ENCODE measurements around the gene PTK6.

The PTK6 gene

DNA sequence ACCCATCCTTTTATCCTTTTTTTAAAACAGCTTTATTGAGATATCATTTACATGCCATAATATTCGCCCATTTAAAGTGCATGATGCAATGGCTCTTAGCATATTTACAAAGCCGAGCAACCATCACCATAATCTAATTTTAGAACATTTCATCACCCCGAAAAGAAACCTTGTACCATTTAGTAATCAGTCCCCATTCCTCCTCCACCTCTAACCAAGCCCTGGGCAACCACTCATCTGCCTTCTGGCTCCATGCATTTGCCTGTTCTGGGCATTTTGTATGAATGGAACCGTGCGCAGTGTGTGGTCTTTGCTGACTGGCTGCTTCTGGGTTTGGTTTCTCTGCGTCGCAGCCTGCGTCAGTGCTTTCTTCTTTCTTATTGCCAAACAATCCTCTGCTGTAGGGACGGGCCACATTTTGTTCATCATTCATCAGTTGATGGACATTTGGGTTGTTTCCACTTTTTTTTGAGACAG is 28.1 kb downstream of the PTK6 start:
- CTCF ChIA-PET = interaction anchor here (0.8 kb wide), 1 partner anchor 326 kb away, joined by 6 read pairs; no protein-coding TSS in a partner anchor
- H3K9me3 ChIP-seq (ENCODE audit: control insufficient read depth, insufficient read depth, low read depth, low read length) = no peaks in the 10 kb centered on the region
- POLR2A ChIA-PET = no interaction called here
- no peak overlapping the region for H3K4me3 ChIP-seq (ENCODE audit: low read depth, low read length)
- no peak overlapping the region for H3K27ac ChIP-seq (ENCODE audit: extremely low read depth, low read depth, low read length)
- no peaks in the 10 kb centered on the region for H3K36me3 ChIP-seq (ENCODE audit: control insufficient read depth in 2 of 2, insufficient read depth in 1 of 2, low read length in 2 of 2)
- no peaks in the 10 kb centered on the region for H3K4me1 ChIP-seq (ENCODE audit: control insufficient read depth, insufficient read depth, low read length)
- TF ChIP-seq, protein P1, sequence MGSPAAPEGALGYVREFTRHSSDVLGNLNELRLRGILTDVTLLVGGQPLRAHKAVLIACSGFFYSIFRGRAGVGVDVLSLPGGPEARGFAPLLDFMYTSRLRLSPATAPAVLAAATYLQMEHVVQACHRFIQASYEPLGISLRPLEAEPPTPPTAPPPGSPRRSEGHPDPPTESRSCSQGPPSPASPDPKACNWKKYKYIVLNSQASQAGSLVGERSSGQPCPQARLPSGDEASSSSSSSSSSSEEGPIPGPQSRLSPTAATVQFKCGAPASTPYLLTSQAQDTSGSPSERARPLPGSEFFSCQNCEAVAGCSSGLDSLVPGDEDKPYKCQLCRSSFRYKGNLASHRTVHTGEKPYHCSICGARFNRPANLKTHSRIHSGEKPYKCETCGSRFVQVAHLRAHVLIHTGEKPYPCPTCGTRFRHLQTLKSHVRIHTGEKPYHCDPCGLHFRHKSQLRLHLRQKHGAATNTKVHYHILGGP (tag by site-specific recombination; IDR thresholded peaks at IDR 0.05) = no peak
- TF ChIP-seq ZNF654 (tag by site-specific recombination; IDR thresholded peaks at IDR 0.05; ENCODE audit: low read depth) (no peak), ZNF394 (tag by site-specific recombination; IDR thresholded peaks at IDR 0.05; ENCODE audit: borderline replicate concordance) (no peak), ZNF510 (tag by site-specific recombination; IDR thresholded peaks at IDR 0.05; ENCODE audit: insufficient replicate concordance) (no peak), SCRT2 (tag by site-specific recombination; IDR thresholded peaks at IDR 0.05) (no peak), KLF7 (tag by site-specific recombination; IDR thresholded peaks at IDR 0.05; ENCODE audit: borderline replicate concordance) (no peak), ZNF302 (tag by site-specific recombination; IDR thresholded peaks at IDR 0.05; ENCODE audit: low read depth) (no peak), ZFP37 (tag by site-specific recombination; IDR thresholded peaks at IDR 0.05) (no peak), KLF16 (tag by site-specific recombination; IDR thresholded peaks at IDR 0.05) (0 out of 2 replicates have a peak, but pooled peaks have one; percentile 18), ZNF366 (tag by site-specific recombination; conservative IDR thresholded peaks at IDR 0.05) (no peak), ZNF2 (tag by site-specific recombination; IDR thresholded peaks at IDR 0.05) (no peak), ZNF529 (tag by site-specific recombination; IDR thresholded peaks at IDR 0.05; ENCODE audit: insufficient replicate concordance) (no peak), ZNF501 (tag by site-specific recombination; IDR thresholded peaks at IDR 0.05) (no peak), ZNF335 (tag by site-specific recombination; conservative IDR thresholded peaks at IDR 0.05) (peak; percentile 61), ZNF792 (tag by site-specific recombination; IDR thresholded peaks at IDR 0.05) (no peak), ZNF660 (tag by site-specific recombination; IDR thresholded peaks at IDR 0.05) (no peak), ZFP69B (tag by site-specific recombination; IDR thresholded peaks at IDR 0.05) (0 out of 2 replicates have a peak, but pooled peaks have one; percentile 30), YY2 (tag by site-specific recombination; IDR thresholded peaks at IDR 0.05) (no peak), ZNF350 (tag by site-specific recombination; IDR thresholded peaks at IDR 0.05) (no peak), ZNF48 (tag by site-specific recombination; IDR thresholded peaks at IDR 0.05) (no peak), ZNF223 (tag by site-specific recombination; IDR thresholded peaks at IDR 0.05) (no peak), ZNF561 (tag by site-specific recombination; IDR thresholded peaks at IDR 0.05; ENCODE audit: borderline replicate concordance) (no peak)
- TF ChIP-seq, protein P2, sequence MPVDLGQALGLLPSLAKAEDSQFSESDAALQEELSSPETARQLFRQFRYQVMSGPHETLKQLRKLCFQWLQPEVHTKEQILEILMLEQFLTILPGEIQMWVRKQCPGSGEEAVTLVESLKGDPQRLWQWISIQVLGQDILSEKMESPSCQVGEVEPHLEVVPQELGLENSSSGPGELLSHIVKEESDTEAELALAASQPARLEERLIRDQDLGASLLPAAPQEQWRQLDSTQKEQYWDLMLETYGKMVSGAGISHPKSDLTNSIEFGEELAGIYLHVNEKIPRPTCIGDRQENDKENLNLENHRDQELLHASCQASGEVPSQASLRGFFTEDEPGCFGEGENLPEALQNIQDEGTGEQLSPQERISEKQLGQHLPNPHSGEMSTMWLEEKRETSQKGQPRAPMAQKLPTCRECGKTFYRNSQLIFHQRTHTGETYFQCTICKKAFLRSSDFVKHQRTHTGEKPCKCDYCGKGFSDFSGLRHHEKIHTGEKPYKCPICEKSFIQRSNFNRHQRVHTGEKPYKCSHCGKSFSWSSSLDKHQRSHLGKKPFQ (tag by site-specific recombination; IDR thresholded peaks at IDR 0.05) = no peak
- TF ChIP-seq, protein P3, sequence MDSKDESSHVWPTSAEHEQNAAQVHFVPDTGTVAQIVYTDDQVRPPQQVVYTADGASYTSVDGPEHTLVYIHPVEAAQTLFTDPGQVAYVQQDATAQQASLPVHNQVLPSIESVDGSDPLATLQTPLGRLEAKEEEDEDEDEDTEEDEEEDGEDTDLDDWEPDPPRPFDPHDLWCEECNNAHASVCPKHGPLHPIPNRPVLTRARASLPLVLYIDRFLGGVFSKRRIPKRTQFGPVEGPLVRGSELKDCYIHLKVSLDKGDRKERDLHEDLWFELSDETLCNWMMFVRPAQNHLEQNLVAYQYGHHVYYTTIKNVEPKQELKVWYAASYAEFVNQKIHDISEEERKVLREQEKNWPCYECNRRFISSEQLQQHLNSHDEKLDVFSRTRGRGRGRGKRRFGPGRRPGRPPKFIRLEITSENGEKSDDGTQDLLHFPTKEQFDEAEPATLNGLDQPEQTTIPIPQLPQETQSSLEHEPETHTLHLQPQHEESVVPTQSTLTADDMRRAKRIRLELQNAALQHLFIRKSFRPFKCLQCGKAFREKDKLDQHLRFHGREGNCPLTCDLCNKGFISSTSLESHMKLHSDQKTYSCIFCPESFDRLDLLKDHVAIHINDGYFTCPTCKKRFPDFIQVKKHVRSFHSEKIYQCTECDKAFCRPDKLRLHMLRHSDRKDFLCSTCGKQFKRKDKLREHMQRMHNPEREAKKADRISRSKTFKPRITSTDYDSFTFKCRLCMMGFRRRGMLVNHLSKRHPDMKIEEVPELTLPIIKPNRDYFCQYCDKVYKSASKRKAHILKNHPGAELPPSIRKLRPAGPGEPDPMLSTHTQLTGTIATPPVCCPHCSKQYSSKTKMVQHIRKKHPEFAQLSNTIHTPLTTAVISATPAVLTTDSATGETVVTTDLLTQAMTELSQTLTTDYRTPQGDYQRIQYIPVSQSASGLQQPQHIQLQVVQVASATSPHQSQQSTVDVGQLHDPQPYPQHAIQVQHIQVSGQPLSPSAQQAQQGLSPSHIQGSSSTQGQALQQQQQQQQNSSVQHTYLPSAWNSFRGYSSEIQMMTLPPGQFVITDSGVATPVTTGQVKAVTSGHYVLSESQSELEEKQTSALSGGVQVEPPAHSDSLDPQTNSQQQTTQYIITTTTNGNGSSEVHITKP (tag by site-specific recombination; IDR thresholded peaks at IDR 0.05) = peak; percentile 35; the same call in 1 of the 2 replicates
- TF ChIP-seq, protein P4, sequence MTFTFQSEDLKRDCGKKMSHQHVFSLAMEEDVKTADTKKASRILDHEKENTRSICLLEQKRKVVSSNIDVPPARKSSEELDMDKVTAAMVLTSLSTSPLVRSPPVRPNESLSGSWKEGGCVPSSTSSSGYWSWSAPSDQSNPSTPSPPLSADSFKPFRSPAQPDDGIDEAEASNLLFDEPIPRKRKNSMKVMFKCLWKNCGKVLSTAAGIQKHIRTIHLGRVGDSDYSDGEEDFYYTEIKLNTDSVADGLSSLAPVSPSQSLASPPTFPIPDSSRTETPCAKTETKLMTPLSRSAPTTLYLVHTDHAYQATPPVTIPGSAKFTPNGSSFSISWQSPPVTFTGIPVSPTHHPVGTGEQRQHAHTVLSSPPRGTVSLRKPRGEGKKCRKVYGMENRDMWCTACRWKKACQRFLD (tag by site-specific recombination; IDR thresholded peaks at IDR 0.05) = no peak
- TF ChIP-seq, protein P5, sequence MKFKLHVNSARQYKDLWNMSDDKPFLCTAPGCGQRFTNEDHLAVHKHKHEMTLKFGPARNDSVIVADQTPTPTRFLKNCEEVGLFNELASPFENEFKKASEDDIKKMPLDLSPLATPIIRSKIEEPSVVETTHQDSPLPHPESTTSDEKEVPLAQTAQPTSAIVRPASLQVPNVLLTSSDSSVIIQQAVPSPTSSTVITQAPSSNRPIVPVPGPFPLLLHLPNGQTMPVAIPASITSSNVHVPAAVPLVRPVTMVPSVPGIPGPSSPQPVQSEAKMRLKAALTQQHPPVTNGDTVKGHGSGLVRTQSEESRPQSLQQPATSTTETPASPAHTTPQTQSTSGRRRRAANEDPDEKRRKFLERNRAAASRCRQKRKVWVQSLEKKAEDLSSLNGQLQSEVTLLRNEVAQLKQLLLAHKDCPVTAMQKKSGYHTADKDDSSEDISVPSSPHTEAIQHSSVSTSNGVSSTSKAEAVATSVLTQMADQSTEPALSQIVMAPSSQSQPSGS (tag by site-specific recombination; IDR thresholded peaks at IDR 0.05; ENCODE audit: low read depth) = no peak
- TF ChIP-seq, protein P6, sequence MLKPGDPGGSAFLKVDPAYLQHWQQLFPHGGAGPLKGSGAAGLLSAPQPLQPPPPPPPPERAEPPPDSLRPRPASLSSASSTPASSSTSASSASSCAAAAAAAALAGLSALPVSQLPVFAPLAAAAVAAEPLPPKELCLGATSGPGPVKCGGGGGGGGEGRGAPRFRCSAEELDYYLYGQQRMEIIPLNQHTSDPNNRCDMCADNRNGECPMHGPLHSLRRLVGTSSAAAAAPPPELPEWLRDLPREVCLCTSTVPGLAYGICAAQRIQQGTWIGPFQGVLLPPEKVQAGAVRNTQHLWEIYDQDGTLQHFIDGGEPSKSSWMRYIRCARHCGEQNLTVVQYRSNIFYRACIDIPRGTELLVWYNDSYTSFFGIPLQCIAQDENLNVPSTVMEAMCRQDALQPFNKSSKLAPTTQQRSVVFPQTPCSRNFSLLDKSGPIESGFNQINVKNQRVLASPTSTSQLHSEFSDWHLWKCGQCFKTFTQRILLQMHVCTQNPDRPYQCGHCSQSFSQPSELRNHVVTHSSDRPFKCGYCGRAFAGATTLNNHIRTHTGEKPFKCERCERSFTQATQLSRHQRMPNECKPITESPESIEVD (tag by site-specific recombination; IDR thresholded peaks at IDR 0.05) = no peak
- TF ChIP-seq, protein P7, sequence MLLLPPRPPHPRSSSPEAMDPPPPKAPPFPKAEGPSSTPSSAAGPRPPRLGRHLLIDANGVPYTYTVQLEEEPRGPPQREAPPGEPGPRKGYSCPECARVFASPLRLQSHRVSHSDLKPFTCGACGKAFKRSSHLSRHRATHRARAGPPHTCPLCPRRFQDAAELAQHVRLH (tag by site-specific recombination; IDR thresholded peaks at IDR 0.05) = no peak

Measured in HEK293 (cell line).